GM19023 (cell line): ENCODE measurements around the gene GPS1.

ENCODE experiments used
- ATAC-seq: cut with Tn5 transposase; IDR thresholded peaks from one replicate; pipeline ENCODE4 v1.9.1; 2021; ENCODE audit warnings: mild to moderate bottlenecking, moderate library complexity; ENCODE audit not compliant: unreplicated experiment

The GPS1 gene

DNA sequence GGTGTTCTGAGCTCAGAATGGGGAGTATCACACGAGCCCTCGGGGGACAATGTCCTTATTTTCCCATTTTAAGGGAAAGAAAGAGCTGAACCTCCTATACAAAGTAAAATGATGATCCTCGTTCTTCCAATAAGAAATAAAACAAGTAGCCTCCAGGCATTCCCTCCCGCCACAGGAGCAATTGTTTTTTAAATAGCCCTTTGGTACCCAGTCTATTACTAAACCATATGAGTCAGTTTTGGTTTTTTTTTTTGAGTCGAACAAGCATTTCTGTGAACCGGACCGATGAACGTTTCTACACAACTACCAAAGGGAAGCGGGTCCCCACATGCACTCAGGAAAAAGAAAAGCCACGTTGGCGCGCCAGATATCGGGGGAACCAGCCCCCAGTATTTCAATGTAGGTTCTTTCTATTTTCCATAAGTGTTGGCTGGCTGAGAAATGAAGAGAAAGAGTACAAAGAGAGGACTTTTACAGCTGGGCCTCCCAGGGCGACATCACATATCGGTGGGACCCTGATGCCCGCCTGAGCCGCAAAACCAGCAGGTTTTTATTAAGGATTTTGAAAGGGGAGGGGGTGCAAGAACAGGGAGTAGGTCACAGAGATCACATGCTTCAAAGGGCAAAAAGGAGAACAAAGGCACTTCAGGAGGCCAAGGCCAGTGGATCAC, 10.4 kb upstream of the GPS1 start:
- ATAC-seq, result no peak

- no peak for ATAC-seq
Observed at GRCh38 chr17:82042649-82043048, 9.0 kb upstream of the GPS1 start.

DNA sequence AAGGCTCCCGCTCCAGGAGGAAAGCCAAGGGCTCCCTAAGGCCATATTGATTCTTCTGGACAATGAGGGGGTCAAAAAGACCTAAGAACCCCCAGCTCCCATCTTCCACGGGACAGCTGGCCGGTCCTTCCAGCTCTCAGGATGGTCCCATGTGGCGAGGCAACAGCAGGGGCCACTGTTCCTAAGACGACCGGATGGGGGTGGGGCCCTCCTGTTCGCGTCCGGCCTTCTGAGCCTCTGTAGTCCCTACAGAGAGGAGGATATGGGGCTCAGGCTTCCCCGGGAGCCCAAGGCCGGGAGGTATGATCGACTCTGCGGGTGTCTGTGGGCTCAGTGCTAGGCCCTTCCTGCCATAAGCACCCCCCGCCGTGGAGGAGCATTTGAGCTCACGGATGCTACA, 8.2 kb upstream of the GPS1 start:
- no peak for ATAC-seq

- no peak for ATAC-seq
Observed at GRCh38 chr17:82045936-82046484, 5.7 kb upstream of the GPS1 start.

DNA sequence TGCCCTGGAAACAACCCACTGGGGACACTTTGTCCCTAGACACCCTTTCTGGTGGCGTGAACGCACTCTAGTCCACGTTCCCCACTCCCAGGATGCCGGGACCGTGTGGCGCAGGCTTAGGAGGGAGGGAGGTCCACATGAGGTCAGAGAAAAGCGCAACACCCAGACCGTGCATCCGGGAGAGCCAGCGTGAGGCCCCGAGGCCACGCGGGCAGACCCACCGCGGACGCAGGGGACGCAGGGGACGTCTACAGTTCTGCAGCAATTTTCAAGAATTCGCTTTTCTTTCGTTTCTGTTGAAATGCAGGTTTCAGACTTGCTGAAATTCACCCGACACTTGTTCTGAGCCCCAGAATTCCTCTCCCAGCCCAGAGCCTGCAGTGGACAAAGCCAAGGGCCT, 4.8 kb upstream of the GPS1 start:
- no peak for ATAC-seq

DNA sequence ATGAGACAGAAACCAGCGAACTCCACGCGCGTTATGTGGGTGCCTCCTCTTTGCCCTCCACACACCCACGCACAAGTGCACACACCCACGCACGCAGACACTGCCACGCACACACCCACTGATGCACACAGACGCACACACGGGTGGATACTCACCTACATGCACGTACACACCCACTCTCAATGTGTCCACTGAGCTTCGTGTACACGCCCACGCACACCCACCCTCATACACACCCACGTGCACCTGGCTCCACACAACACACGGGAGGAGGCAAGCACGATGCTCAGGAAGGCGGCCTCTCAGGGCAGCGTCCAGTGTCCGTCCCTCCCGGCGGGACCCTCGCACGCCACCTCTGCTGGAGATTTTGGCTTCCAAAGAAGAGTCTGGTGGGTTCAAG, 4.3 kb upstream of the GPS1 start:
- no peak for ATAC-seq

GRCh38 chr17:82047914-82048570, 3.7 kb upstream of the GPS1 start:
- ATAC-seq, result no peak

DNA sequence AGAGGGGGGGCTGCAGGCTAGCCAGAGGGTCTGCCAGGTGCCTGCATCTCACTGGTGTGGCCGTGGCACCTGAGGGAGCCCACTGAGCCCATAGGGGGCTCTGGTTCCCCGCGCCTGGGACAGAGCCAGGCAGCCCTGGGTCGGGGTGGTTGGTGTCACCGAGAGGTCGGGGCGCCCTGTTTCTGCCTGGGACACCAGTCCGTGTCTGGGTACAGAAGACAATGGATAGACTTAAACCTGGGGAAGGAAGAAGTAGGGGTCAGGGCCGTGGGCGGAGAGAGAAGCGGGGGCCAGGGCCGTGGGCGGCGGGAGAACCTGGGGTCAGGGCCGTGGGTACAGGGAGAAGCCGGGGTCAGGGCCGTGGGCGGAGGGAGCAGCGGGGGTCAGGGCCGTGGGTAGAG, 3.1 kb upstream of the GPS1 start:
- no peak for ATAC-seq

DNA sequence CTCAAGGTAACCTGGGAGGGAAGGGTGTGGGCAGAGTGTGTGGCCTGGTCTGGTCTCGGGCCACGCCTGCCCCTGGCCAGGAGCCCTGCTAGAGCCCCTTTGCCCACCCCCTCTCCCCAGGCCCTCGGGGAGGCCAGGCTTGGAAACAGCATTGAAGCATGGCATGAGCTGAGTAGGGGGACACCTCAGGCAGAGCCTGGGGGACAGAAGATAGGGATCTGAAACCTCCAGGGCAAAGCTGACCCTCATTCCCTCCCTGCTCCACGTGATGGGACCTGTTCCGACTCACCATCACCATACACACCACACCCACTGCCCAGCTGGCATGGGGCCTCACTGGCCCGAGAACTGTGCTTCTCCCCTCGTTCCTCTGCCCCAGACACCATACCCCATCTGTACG, 2.6 kb upstream of the GPS1 start:
- no peak for ATAC-seq

DNA sequence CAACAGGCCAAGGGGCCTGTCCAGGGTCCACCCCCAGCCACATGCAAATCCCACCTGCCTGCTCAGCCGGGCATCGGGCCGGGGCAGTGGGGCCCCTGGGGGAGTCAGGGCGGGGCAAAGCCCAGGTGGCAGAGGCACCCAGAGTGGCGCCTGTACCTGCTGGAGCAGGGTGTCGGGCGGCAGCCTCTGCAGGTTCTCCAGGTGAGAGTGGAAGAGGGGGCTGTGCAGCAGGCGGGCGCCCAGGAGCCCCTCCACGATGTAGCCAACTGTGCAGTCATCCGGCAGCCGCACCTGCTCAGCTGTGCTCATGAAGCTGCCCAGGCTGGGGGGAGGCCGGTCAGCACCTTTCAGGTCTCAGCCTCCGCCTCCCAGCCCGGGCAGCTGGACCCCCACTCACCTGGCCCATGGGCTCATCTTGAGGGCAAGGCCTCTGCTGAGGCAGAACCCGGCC, 2.2 kb upstream of the GPS1 start:
- no peak for ATAC-seq

GRCh38 chr17:82050152-82050760, 1.4 kb upstream of the GPS1 start:
- ATAC-seq, result no peak

GRCh38 chr17:82050761-82051641, 697 bp upstream of the GPS1 start:
- ATAC-seq, result no peak

DNA sequence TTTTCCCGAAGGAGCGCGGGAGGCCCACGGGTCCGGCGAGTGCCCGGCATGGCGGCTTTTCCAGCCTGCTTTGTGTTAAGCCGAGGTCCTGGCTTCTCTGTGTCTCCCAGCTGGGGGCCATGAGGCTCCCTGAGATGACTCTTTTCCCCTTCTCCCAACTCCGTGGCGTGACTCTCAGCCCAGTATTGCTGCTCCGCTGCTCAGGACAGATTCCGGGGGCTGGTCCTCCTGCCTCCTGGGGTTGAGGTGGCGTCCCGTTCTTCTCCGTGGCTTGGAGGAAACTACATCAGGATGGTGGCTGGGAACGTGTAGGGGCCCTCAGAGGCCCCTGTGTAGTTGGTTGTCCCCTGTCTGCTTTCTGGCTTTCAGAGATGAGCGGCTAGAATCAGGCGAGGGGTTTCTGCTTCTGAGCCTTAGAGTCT, 951 bp downstream of the GPS1 start:
- no peak for ATAC-seq

DNA sequence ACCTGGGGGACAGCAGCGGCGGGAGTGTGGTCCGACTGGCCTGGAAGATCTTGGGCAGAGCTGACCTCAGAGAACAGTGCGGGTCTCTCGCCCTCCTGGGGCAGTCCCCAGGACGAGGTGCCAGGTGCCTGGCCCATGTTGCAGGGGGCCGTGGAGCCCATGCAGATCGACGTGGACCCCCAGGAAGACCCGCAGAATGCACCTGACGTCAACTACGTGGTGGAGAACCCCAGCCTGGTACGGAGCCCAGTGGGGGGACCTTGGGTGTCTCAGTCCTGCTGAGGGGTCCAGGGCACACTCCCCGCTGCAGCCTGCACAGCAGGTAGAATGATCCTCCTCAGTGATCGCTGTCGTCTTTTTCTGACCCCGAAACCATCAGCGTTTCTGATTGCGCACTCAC, 1.4 kb downstream of the GPS1 start:
- no peak for ATAC-seq

GRCh38 chr17:82053556-82054263, 2.0 kb downstream of the GPS1 start:
- no peak for ATAC-seq

DNA sequence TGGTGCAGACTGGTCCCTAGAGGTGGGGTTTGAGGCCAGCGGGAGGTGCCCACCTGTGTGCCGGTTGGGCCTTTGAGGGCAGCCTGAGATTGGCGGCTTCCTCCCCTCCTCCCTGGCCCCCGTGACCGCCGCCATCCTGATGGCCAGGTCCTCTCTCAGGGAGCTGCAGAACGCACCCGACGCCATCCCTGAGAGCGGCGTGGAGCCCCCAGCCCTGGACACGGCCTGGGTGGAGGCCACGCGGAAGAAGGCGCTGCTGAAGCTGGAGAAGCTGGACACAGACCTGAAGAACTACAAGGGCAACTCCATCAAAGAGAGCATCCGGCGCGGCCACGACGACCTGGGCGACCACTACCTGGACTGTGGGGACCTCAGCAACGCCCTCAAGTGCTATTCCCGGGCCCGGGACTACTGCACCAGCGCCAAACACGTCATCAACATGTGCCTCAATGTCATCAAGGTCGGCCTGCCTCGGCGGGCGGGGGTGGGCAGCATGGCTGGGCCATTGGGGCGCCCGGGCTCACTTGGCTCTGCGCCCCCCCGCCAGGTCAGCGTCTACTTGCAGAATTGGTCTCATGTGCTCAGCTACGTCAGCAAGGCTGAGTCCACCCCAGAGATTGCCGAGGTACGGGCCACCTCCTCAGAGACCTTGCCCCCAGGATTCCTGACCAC, 2.8 kb downstream of the GPS1 start:
- no peak for ATAC-seq

GRCh38 chr17:82055023-82055964, 3.6 kb downstream of the GPS1 start:
- ATAC-seq, result no peak

DNA sequence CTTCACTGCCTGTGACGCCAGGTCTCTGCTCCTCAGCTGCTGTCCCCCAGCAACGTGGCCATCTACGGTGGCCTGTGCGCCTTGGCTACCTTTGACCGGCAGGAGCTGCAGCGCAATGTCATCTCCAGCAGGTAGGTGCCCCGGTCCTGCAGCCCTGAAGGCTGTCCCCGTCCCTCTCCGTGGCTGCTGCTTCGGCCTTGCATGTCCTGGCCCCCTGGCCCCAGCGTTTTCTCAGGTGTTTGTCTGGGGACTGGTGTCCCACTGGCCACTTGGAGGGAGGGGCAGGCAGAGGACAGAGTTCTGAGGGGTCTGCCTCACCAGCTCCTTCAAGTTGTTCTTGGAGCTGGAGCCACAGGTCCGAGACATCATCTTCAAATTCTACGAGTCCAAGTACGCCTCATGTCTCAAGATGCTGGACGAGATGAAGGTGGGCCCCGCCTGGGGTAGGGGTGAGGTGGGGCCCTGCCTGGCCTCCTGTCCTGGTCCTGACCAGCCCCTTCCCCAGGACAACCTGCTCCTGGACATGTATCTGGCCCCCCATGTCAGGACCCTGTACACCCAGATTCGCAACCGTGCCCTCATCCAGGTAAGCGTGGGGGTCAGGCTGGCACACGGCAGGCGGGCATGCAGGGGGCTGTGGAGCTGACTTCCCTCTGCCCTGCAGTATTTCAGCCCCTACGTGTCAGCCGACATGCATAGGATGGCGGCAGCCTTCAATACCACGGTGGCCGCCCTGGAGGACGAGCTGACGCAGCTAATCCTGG, 4.4 kb downstream of the GPS1 start:
- no peak for ATAC-seq
